ENCODE results near the gene CHRNA10.

CHRNA10 gene, protein sequence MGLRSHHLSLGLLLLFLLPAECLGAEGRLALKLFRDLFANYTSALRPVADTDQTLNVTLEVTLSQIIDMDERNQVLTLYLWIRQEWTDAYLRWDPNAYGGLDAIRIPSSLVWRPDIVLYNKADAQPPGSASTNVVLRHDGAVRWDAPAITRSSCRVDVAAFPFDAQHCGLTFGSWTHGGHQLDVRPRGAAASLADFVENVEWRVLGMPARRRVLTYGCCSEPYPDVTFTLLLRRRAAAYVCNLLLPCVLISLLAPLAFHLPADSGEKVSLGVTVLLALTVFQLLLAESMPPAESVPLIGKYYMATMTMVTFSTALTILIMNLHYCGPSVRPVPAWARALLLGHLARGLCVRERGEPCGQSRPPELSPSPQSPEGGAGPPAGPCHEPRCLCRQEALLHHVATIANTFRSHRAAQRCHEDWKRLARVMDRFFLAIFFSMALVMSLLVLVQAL

DNA sequence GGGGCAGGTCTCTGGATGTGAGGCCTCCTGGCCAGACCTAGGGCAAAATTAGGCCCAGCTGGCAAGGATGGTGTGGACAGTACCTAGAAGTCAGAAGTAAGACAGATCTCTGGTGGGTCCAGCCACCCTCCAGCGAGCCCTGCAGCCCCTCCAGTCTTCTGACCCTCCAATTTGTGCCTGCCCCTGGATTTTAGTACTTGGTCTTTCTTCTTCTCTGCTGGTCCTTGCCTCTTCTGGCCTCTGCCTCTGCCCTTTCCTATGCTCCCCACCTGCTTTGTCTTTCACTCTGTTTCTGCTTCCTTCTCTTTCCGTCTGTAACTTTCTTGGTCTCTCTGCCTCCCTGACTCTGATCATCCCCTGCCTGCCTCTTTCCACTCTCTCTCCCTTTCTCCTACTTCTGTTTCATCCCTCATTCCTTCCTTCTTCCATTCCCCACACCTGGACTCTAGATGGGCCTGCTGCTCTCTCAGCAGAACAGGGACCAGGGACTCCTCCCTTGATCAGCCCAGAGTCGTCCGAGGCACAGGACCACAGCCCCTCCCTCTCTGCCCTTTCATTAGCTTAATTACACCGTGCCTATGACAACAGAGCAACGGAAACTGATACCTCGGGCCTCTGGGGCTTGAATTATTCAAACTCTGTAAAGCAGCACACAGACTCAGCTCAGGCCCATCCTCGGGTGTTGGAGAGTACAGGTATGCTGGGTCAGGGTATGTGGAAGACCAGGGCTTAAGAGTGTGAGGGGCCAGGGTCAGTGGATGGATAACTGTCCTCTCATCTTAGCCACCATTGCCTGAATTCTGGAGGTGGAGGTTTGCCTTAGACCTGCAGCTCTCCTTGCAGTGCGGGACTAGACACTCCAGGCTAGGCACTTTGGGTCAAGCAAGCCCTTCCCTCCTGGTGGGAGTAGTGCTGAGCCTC is at the start of gene CHRNA10:
CHRNA10 (minus strand) TSS at position 51 of the 921 bp plus-strand sequence. CDS start 72 bp downstream, outside the sequence.
- no peak for DNase-seq

DNA sequence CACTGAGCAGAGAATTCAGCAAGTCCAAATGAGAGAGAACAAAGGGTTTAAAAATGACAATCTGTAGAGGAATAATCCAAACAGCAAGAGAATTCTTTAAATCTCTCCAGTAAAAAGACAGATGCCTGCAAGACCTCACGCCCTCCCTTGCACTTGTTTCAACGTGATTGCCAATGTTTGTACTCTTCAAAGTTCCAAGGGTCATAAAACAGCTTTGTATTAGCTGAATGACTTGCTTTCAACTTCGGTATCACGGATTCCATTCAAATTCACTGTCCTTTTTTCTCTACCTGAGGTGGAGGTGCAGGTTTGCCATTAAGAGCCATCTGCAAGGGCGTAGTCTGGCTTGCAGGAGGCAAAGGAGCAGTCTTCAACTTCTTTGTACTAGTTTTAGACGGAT is 41.1 kb upstream of the CHRNA10 start:
- no peak for DNase-seq

DNA sequence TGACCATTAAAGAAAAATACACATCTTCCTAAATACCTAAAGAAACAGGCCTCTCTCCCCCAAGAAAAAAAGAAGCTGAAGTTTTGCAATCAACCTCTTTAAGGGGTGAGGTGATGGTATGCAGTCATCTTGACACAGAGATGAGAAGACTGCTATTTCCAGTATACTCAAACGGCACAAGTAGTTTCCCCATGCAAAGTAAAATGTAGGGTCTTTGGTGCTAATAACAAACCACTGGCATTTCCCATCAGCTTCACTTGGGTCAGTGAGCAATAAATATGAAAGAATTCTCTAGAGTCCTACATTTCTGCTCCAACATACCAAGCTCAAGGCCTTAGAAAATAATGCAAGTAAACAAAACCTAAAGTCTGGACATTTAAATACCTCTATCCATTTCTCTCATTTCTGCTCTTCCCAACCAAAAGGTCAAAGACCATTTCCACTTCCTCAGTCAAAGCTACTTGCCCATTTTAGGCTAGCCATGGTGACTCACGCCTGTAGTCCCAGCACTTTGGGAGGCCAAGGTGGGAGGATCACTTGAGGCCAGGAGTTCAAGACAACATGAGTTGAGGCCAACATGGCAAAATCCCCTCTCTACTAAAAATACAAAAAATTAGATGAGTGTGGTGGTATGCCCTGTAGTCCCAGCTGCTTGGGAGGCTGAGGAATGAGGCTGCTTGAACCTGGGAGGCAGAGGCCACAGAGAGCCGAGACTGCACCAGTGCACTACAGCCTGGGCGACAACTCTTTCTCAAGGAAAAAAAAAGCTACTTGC is 39.5 kb upstream of the CHRNA10 start:
- no peak for DNase-seq

DNA sequence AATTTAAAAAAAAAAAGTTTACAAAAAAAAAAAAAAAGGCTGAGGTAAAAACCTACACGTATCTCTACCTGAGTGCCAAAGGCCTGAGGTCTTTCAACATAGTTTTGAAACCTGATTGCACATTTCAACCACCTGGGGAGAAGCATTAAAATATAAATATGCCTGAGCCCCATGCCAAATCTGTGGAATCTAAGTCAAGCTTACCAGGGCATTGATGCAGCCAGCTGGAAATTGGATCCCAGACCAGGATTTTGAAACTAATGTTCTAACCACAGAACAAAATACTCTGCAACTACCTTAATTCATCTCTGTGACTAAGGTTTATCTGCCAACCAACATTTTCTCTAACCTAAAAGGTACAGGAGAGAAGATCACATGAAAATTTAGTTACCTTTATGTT is 38.8 kb upstream of the CHRNA10 start:
- no peak for DNase-seq

DNA sequence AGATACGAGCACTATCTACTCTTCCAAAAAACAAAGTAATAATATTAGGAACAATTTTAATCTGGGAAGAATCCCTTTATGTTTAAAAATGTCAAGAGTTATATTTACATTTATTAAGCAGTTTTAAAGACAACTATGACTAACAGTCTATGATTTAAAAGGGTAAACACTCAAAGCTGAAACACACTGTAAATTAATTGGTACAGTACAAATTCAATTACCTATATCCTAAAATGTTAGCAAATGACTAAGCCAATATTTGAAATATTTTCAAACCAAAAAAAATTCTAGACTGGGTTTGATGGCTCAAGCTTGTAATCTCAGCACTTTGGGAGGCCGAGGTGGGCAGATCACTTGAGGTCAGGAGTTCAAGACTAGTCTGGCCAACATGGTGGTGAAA is 36.0 kb upstream of the CHRNA10 start:
- DNase-seq, result no peak

DNA sequence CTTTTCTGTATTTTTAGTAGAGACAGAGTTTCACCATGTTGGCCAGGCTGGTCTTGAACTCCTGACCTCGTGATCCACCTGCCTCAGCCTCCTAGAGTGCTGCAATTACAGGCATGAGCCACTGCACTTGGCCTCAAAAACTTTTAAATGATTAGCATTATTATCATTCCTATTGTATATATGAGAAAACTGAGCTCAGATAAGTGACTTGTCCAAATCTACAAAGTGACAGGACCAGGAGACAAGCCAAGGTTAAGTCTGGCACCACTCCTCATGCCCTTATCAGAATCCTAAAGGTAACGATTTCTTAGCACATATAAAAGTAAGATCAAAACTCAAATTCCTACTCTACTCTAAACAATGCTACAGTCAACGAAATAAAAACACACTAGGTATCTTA is 32.2 kb upstream of the CHRNA10 start:
- DNase-seq, result no peak

DNA sequence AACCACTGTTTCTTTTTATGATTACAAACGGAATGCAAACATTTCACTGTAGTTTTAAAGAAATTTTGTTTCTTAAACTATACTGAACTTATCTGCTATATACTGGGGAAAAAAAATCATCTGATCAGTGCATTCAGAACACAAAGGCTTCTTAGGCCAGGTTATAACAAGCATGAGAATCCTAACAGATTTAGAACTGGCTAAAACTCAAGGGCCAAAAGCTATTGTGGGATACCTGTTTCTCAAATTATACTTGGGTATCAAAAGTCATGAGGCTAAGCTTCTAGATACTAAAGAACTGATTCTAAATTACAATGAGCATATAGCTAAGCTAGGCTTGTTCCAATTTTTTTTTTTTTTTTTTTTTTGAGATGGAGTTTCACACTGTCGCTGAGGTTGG is 29.7 kb upstream of the CHRNA10 start:
- no peak for DNase-seq

DNA sequence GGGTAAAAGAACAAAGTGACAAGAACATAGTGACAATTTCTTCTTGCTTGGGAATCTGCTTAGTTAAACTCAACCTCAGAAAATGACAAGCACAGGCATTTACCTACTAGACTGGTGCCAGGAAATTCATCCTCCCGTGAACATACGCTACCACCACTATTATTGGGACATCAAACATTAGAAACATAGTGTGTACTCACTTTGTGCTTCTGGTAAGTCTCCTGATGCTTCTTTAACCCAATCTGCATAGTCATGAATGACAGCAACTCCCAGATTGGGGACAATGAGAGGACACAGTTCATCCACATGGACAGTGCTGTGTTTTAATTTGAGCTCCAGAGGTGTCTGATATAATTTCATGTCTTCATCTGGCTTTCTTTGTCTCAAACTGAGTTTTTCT is 29.2 kb upstream of the CHRNA10 start:
- DNase-seq, result no peak

DNA sequence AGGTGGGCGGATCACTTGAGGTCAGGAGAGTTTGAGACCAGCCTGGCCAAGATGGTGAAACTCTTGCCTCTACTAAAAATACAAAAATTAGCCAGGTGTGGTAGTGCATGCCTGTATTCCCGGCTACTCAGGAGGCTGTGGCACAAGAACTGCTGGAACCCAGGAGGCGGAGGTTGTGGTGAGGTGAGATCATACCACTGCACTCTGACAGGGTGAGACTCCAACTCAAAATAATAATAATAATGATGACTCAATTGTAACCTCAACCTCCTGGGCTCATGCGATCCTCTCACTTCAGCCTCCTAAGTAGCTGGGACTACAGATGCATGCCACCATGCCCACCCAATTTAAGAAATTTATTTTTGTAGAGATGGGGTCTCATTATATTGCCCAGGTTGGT is 15.6 kb upstream of the CHRNA10 start:
- DNase-seq, result no peak

DNA sequence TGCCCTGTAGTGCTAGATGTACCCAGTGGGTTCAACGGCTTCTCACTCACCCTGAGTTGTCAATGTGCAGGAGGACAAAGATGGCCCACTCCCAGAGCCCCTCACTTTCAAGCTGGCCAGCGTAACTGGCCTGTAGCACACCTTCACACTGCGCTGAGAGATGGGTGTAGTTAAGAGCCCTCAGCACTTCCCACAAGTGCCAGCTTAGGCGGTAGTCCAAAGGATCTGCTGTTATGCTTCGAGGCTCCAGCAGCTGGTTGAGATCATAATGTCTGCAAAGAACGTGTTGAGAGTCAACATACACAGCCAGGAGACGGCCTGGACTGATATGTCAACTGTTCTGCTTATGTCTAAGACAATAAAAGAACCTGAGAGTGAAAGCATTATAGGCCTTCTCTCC is 14.7 kb upstream of the CHRNA10 start:
- DNase-seq, result no peak

DNA sequence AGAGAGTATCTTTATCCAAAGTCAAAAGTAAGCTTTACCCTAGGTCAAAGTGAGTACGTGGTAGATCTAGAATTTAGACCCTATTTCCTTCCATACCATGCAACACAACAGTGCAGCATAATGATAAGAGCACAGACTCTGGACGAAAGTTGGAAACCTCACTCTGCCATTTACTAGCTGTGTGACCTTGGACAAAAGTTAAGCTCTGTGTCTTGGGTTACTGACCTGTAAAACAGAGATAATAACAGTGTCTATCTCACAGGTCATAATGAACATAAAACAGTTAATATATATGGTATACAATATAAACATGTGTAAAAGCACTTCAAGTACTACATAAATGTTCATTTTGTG is 13.6 kb upstream of the CHRNA10 start:
- DNase-seq, result no peak

DNA sequence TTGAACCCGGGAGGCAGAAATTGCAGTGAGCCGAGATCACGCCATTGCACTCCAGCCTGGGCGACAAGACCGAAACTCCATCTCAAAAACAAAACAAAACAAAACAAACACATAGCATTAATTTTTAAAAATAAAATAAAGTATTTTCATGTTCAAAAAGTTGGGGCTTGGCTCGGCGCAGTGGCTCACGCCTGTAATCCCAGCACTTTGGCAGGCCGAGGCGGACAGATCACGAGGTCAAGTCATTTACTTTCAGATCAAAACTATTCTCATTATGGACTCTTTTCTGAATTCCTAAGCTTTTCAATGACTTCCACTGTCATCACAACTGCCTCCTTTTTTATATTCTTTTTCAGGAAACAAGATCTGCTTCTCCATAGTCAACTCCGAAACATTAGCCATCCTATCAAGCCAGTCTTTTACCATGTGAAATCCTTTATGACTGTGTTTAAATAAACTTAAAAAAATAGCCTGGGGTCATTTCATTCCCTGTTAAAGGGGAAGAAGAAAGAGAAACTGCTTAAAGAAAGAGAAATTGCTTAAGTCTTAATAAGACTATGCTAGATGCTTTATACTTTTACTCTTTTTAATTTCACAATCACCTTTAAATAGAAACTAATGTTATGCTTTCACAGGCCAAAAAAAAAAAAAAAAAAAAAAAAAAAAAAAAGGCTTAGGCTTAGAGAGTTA is 13.1 kb upstream of the CHRNA10 start:
- no peak for DNase-seq

DNA sequence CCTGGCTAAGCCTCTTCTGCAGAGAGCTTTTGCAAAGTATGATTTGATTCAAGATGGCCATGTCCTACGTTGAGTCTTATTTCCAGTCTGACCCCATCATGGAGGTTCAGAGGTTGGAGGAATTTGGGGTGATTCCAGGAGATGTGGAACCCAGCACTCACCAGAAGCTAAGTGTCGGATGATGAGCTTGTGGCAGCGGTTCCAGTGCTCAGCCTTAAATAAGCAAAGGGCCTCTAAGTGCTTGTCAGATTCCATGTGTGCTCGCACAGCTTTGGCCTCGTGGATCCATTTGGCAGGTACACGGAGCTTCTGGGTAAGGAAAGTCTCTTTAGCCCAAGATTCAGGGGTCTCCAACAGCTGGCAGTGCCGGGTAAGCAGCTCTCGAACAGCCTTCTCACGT is 11.9 kb upstream of the CHRNA10 start:
- no peak for DNase-seq

DNA sequence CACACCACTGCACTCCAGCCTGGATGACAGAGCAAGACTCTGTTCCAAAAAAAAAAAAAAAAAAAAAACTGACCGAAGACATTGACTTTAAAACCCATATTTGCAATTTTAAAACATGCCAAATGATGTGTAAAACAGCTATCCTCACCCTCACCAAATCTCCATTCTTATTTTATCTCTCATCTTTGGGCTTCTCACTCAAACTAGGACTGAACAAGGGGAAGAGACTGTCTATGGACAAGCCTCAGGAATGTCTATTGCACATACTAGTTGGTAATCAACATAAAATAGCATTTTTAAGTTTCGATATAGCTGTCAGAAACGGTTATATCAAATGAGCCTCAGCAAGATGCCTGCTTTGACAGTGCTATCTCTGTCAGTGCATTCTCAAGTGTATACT is 7.9 kb upstream of the CHRNA10 start:
- no peak for DNase-seq

DNA sequence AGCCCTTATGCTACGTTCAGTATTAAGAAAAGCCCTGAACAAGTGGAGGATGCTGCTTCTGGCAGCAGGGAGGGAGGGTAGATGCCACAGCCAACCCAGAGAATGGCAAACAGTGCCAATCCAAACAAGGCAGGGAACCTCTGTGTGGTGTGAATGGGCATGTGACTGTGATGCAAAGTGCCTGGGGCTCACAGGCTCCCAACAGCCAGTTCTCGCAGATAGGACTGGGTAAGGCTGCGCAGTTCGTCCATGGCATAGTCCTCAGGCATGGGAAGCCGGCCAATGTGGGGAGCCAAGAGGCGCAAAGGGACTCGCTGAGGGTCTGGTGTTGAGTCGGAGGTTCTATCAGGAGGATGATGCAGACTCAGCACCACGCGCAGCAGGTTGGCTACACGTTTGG is 4.8 kb upstream of the CHRNA10 start:
- DNase-seq, result no peak

DNA sequence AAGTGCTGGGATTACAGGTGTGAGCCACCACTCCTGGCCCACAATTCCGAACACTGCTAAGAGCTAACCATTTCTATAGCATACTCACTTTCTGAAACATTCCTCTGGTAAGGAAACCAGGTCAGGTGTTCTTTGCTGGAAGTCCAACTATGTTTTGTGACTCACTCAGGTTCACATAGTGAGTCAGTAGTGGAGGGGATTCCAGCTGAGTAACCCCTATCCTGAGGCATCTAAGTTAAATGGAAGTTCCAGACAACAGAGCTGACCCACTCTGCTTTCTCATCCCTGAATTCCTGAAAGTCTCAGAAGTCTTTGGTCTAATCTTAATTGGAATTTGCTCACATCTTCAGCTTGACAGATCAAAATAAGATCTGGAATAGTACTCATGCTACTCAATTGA is 3.0 kb upstream of the CHRNA10 start:
- DNase-seq, result no peak

DNA sequence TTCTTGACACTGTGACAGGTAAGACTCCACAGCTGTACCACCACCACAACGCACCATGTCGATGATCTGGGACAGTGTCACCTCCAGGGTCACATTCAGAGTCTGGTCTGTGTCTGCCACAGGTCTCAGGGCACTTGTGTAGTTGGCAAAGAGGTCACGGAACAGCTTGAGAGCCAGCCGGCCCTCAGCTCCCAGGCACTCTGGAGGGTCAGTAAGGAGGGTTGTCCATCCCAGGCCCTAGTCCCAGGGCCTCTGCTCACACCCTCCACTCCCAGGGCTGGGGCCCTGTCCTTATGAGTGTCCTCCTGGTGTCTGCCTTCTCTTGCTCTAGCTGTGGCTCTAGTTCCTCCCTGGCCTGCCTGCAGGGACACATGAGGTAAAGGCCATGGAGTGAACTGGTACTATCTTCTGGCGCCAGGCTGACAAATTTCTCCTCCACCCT is 1.4 kb downstream of the CHRNA10 start:
- no peak for DNase-seq

DNA sequence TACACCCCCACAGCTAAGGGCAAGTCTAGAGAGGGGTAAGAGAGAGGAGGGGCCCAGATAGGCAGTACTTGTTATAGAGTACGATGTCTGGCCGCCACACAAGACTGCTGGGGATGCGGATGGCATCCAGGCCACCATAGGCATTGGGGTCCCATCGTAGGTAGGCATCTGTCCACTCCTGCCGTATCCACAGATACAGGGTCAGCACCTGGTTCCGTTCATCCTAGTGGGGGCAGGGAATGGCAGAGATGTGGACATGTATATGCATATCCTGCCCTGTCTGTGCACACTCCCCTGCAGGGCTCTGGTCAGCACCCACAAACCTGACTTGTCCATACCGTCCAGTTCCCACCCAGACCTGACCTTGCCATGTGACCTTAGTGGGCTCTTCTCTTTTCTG is 2.1 kb downstream of the CHRNA10 start:
- DNase-seq, result no peak

DNA sequence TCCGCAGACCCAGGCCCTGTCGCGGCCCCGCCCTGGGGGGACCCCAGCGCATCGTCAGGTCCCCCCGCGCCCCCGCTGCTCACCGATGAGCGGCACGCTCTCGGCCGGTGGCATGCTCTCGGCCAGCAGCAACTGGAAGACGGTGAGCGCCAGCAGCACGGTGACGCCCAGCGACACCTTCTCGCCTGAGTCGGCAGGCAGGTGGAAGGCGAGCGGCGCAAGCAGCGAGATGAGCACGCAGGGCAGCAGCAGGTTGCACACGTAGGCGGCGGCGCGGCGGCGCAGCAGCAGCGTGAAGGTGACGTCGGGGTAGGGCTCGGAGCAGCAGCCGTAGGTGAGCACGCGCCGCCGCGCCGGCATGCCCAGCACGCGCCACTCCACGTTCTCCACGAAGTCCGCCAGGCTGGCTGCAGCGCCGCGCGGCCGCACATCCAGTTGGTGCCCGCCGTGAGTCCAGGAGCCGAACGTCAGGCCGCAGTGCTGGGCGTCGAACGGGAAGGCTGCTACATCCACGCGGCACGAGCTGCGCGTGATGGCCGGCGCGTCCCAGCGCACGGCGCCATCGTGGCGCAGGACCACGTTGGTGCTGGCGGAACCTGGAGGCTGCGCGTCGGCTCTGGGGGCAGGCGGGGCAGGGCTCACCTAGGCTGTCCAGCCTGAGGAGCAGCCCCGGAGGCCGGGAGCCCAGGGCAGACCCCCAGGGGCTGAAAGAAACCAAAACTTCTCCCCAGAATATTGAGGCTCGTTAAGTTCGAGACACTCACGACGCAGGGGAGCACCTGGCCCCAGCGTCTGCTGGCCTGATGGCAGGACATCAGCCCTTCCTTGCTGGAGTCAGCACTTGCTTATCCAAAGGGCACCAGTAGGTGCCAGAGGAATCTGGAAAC is 3.8 kb downstream of the CHRNA10 start:
- no peak for DNase-seq

DNA sequence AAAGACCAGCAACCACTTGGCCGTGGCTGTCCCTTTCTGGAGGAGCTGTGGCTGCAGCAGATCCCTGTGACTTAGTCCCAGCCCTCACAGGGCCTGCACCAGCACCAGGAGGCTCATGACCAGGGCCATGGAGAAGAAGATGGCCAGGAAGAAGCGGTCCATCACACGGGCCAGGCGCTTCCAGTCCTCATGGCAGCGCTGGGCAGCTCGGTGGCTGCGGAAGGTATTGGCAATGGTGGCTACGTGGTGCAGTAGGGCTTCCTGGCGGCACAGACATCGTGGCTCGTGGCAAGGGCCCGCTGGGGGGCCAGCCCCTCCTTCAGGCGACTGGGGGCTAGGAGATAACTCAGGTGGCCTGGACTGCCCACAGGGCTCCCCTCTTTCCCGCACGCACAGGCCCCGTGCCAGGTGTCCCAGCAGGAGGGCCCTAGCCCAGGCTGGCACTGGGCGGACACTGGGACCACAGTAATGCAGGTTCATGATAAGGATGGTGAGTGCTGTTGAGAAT is 5.1 kb downstream of the CHRNA10 start:
- no peak for DNase-seq

DNA sequence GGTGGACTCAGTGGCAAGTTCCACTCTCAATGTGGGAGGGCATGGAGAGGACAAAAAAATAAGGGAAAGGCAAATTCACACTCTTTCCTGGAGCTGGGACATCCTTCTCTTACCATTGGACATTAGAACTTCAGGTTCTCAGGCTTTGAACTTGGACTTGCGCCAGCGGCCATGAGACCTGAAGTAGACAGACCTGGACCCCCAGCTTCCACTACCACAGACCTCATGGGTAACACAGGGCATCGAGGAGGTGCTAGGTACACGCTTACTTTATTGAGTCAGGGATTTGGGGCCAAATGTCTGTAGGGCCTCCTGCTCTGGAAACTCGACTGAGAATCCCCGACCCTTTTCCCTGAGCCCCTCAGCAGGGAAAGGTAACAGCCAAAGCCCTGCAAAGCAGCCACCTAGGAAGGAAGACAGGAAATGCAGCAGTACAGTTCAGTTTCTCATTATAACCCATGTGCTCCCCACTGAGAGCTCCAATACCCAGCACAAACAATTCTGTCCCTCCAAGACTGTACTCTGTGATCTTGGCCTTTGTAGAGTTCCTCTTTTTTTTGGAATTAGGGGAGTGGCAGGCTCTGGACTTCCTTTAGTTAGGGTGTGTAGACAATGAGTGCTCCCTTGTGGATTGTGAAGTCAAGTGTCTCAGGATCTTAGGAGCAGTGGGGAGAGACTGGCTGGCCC is 5.7 kb downstream of the CHRNA10 start:
- DNase-seq, result no peak

All from CD4-positive, alpha-beta T cell treated with Interleukin-17A for 4 hours (primary cell).